Occipital lobe (tissue), 2 donors: ENCODE measurements around the gene ABHD17A. TPM values are rescaled to one million over a fixed set of nuclear protein-coding genes. Genes with fewer than 3 reads are reported as not detected.

Source experiments
- DNase-seq: peaks from one replicate; lab custom pipeline; 2025; lab: John Stamatoyannopoulos, UW
- total RNA-seq: library from RNA; depleted of rRNA; stranded (reverse); fragments of >200 nt; gene quantifications from one replicate; pipeline ENCODE4 v1.2.3, GENCODE V29; 2014

The ABHD17A gene
- total RNA-seq, 1 donor from 2014 or later, result 50.5 TPM

DNA sequence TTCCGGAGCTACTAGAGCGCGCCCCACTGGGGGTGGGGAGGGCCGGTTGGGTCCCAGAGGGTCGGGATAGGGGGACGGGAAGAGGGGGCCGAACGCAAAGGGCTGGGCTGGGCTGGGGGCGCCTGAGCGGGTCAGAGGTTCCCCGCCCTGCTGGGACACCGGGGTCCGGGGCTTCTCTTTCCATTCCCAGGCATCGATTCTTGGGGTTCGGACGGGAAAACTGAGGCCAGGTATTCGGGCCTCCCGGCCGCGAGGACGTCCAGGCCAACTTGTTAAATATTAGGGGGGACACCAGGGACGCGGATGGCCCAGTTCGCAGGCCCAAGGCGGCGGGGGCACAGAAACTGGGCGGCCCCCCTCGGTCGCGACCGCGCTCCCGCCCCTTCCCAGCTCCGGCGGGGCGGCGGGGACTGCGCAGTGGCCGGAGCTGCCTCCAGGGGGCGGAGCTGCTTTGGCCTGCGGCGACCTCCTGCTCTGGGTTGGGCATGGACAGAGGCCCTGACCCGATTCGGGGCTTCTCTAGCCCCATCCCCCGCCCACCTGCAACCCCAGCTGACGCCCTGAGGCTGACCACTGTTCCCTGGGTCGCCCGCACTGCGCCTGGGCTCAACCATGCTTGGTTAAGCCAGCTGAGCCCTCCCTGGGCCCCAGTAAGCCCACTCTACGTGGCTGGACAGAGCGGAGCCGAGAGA, 20.7 kb downstream of the ABHD17A start:
- no peak for DNase-seq

DNA sequence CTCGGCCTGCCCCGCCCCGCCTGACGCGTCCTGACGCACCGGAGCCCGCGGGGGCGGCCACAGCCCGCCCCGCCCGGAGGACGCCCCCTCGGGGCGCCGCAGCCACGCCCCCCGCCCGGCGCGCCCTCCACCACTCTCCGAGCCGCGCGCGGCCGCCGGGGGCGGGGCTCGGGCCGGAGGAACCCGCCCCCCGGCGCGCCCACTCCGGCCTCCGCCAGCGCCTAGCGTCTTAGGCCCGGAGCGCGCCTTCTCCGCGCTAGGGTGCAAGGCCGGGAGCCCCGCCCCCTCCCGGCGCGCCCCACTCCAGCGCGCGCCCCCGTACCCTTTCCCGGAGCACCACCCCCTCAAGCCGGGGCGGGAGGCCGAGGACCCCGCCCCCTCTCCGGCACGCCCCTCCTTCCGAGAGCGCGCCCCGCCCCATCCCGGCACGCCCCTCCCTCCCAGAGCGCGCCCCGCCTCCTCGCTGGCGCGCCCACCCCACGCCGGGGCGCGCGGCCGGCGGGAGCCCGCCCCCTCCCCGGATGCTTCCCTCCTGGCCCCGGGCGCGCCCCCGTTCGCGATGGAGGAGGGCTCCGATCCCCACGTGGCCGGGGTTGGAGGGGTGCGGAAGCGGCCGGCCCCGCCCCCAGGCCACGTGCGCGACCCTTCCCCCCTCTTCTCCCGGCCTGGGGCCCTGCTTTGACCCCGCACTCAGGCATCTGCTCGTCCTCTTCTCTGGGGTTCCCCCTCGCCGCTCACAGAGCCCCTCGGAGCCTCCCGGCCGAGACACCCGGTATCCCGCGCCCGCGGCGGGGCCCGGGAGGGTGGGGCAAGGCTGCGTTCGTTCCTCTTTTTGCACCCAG, 21.4 kb downstream of the ABHD17A start:
- DNase-seq, result peak; percentile 81

DNA sequence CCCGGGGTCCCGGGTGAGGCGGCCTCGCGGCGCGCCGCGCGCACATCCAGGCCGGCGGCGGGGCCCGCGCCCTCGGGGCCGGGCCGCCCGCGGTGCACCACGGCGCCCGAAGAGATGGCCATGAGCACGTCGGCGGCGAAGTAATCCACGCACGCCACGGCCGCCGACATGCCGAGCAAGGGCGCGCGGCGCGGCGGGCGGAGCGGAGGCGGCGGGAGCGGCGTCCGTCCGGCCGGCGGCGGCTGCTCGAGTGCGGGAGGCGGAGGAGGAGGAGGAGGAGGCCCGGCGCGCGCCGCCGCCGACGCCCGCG, 22.0 kb downstream of the ABHD17A start, which contains the start of gene KLF16:
TSS of gene KLF16 (minus strand) at position 252 of the 310 bp plus-strand sequence. CDS start at position 170, 82 bp downstream.
- no peak for DNase-seq

DNA sequence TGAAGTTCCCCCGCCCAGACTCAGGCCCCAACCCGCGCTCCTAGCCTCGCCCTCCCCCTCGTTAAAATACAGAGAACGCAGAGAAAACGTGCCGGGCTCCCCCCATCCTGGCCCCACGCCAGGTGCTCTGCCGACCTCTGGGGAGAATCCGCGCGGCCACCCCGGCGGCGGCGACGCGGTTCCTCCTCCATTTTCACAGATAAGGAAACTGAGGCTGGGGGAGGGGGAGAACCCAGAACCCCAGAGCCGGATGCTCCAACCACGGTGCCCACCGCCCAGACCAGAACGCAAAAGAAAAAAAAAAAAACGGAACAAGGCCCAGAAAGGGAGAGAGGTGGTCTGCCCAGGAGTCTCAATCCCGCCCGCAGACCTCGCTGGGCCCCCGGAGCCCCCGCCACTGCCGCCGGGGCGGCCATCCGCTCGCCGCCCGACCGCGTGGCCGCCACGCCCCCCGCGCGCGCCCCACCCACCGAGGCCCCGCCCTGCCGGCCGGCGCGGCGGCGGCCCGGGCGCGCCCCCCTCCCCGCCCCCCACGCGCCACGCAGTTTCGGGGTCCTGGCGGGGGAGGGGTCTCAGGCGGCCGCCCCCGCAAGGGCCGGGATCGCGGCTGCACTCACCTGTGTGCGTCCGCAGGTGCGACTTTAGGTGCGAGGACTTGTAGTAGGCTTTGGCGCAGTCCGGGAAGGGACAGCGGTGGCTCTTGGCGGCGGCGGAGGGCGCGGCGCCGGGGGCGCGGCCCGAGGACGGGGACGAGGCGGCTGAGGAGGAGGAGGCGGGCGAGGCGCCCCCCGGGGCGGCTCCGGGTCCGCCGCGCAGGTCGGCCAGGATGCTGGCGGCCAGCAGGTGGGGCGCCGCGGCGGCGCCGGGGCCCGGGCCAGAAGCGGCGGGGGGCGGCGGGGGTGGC, 22.6 kb downstream of the ABHD17A start:
- DNase-seq, result no peak

DNA sequence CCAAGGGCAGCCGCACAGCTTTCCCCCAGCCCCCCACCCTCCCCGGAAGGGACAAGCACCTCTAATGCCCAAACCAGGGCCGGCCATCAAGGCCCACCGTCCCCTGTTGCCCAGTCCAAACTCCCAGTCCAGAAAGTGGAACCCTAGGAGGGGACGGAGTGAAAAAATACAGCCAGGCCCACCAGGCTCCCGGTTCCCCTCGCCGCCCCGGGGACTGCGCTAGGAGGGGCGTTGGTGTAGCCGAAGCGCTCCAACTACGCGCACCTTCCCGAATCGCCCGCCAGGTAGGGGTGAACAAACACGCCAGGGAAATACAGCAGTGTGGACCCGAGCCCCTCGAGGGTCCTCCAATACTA, 23.2 kb downstream of the ABHD17A start:
- no peak for DNase-seq

DNA sequence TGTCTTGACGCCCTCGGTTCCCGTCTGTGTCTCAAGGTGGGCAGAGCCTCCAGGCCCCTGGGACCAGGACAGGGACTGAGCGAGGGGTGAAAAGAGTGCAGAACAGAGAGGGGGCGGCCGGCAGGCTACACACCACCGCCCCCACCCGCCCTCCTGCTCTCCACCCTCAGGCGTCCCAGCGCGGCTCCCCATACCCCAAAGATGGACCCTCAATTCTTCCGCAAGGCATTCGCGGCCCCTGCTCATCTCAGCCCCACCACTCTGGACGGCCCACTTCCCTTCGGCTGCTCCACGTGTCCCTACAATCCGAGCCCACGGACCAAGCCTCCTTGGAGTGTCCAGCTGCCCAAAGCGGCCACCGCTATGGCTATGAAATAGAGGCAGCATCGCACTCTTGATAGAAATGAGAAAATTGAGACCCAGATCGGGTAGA, 23.7 kb downstream of the ABHD17A start:
- no peak for DNase-seq

DNA sequence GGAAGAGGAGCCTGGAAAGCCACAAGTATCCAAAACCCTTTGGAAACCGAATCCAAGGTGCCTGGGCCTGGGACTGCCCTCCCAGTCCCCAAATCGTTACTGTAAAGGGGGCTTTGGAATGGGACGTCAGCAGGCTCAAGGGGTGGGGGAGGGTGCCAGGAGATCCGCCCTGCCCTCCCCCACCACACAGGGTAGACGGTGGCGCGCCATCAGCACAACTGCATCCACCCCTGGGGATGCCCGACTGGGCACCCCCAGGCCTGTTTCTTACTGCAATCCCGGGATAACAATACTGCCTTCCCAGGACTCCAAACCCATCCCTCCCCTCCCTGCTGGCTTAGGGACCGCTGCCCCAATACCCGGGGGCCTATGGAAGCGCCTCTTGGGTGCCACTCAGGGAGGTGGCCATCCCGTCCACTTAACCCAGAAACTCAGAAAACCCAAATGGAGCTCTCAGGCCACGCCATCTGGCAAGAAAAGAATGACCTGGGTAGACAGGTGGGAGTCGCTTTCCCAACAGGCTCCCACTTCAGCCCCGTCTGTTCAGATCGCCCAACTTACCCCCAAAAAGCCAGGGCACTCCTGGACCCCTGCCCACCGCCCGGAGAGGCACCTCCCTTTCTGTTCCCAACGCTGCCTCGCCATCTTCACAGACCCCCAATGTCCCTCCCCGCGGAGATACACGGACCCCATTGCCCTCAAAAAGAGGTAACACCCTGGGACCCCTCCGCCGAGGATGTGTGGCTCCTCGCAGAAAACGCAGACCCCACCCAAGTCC, 24.3 kb downstream of the ABHD17A start:
- no peak for DNase-seq

DNA sequence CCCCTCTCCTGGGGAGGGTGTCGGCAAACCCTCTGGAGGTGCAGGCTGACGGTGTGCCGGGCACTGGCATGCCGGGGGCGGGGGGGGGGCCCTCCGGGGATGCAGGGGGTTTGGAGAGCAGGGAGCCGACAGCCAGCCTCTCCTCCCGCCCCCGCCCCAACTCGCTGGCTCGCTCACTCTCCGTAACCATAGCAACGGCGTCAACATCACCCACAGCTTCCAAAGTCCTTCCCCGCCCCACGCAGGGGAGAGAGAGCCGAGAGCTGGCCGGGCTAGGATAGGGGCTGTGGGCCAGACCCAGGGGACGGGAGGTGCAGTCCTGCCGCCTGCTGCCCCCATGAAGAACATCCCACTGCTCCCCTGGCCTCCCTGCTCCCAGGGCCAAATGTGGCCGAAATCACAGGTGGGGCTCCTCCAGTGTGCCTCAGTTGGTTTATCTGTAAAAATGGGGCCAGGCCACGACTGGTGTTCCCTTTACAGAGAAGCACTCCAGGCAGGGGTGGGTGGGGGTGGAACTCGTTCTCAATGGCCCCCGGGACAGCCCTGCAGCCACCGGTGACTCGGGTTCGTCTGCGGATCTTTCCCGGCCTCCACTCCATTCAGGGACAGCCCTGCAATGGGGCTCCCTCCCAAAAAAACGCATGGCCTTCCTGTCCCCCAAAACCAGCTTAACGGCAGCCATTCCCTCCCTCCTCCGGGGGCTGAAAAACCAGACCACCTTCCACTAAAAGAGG, 25.1 kb downstream of the ABHD17A start:
- DNase-seq, result peak; percentile 58

DNA sequence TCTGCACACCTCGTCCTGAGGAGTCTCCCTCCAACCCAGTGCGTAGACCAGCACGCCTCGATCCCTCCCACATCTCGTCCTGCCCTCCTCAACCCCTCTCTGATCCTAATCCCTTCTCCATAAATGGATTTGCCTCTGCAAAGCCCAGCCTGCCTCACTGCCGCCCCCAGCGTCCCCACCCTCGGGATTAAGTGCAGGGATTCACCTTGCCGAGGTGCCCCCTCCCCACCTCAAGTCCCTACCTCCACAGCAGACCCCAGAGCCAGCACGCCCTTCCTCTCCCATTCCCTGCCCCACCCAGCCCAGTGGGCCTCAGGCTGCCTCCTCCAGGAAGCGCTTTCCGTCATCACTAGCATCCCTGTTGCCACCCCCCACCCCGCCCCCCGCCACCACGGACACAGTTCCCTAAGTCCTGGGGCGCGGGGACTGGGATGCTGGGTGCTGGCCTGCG, 25.9 kb downstream of the ABHD17A start:
- no peak for DNase-seq

DNA sequence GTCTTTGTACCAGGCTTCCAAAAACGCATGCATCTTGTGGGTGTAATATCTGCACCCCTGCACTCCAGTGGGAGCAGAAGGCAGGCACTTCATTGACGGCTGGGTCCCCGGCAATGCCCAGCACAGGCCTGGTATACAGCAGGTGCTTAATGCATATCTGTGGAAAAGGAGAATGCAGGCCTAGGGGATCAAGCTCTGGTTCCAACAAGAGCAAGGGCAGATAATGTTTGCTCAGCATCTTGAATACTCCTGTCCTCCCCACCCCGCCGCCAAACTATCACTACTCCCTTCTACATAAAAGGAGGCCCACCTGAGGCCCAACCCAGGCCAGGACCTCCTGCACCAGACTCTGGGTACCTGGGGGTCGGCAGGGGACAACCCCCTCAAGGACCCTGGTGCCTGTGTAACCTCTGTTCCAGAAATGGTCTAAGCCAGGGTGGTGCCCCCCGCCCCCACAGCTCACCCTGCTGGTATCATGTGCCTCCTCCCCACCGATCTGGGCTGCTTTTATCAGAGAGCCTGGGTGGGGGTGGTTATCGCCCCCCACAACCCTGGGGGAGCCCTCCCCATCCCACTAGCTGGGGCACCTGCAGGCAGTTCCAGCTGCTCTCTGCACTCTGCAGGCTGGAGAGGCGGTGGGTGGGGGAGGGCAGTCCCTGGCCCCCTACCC, 26.7 kb downstream of the ABHD17A start:
- DNase-seq, result no peak

DNA sequence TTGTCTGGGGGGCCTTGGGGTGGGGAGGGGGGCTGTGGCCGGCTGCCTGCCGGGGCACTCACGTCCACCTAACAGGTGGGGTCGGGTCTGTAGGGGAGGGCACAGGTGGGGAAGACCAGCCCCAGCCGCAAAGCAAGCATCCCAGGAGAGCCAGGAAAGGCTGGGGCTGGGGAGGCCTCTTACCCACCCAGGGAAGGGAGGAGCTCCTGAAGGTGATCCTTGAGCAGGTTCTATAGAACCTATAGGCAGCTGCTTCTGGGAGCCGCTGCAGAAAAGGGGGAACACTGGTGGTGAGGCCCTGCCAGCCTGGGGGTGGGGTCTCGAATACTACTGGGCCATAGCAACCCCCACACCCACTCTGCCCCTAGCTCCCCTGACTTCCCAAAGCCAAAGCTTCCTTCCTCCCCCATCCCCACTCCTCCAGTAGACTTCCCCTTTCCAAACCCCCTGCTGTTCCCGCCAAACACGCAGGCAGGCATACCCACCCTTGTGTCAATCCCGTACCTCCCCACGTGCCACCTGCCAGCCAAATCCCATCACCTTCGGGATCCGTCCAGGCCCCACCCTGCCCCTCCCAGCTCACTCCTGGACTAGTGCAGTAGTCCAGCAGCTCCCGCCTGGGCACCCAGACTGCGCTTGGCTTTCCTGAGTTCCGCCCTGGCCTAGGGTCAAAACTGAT, 27.5 kb downstream of the ABHD17A start:
- no peak for DNase-seq

DNA sequence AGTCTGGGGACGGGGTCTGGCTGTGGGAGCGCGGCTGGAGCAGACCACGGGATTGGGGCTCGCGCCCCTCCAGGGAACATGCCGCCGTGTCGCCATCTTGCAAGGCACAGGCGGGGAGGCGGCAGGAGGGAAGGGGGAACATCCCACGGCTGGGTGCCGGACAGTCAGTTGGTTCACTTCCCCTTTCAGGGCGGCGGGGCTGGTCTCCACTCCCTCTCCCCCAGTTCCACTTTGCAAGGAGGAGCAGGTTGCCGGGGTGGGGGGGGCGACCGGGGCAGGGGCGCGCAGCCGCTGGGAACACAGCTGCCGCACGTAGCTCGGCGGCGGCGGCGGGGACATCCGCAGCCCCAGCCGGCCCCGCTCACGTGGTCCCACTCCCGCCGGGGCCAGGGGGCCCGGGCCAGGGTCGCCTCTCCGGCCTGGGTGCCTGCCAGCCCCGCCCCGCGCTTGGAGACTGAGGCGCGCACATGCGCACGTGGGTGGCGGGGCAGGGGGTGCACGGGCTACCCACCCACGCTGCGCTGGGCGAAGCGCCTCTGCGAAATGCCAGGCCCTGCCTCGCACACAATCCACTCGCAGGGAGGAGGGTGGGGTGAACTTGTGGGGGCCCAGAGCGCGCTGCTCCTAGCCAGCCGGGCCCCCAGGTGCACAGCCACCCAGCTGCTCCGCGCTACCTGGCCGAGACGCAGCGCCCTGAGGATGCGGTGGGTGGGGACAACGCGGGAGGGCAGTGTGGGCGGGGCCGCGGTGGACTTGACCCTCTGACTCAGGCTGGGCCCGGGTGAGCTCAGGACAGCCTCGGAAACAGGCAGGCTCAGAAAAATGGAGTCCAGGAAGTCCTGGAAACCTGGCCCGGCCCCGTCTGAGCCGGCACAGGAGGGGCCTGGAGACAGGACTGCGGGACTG, 28.3 kb downstream of the ABHD17A start:
- no peak for DNase-seq

DNA sequence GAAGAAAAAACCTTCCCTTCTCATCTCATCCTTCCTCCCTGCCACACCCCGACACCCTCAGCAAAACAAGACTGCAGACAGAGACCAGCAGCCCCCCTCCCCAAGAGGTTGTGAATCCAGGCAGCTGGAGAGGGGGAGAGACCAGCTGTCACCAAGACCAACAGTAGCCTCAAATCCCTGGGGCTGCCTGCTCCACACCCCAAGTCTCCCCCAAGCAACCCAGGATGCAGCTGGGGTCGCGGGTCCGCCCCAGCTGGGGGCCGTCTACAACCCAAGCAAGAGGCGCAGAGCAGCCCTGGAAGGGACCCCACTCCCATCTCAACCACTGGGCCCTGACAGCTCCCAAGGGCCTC, 29.0 kb downstream of the ABHD17A start:
- no peak for DNase-seq

DNA sequence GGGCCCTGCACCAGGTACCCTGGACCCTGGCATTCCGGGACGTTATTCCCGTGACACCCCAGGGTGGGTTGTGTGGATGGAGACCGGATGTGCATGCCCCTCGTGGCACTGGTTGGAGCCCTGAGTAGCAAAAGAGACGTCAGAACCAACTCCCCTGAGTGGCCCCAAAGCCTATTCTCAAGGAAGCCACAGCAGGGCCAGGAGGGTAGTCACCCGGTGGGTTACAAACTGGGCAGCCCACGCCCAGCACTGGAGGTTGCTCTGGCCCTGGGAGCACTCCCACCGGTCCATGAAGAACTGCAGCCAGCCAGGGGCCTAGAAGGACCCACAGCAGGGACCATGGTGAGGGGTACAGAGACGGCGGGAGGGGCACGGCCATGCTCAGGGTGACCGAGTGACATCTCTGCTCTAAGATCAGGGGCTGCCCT, 29.5 kb downstream of the ABHD17A start:
- DNase-seq, result no peak

DNA sequence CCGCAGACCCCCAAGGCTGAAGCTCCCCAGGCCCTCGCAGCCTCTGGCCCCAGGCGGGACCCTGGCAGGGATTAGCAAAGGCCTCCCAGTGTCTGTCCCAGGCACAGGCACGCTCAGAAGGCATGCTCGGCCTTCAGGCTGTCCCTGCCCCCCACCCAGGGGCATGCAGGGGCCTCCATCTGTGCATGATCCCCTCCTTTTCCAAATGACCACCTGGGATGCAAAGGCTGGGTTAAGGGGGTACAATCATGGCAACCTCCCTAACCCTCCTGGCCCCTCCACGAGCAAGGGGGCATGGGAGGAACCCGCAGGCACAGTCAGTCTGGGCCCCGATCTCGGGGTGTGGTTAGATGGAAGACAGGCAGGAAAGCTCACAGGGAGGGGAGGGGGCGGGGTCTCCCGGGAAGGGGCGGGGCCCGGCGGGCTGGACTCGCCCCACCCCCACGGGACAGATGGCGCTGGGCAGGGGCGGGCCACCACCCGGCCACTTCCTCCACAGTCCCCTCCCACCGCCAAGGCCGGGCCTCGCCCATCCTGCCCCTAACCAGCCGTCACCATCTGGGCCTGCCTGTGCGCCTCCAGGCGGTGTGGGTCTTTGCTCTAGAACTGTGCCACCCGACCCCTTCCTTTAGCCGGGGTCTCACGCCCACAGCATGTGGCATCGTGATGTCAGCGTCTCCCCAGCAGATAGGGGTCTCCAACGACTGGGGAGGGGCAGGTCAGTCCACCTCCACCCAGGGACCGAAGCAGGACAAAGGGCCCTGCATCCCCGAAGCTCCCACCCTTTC, 30.1 kb downstream of the ABHD17A start:
- DNase-seq, result peak; percentile 61

DNA sequence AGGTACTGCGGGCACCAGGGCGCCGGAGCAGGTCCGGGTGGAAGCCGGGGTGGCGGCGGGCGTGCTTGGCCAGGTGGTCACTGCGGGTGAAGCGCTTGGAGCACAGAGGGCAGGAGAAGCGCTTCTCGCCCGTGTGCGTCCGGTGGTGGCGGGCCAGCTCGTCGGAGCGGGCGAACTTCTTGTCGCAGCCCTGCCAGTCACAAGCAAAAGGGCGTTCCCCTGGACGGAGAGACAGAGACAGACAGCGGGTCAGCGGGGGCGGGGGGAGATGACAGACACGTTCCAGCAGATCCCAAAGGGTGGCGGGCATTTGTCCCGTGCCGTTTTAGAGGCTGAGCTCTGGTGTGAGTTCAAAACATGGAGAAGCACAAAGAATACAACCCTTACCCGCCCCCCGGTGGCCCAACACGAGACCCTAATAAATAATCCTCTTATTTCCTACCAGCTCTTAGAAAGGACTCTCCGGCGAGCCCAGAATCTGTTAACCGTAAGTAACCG, 30.7 kb downstream of the ABHD17A start:
- no peak for DNase-seq

DNA sequence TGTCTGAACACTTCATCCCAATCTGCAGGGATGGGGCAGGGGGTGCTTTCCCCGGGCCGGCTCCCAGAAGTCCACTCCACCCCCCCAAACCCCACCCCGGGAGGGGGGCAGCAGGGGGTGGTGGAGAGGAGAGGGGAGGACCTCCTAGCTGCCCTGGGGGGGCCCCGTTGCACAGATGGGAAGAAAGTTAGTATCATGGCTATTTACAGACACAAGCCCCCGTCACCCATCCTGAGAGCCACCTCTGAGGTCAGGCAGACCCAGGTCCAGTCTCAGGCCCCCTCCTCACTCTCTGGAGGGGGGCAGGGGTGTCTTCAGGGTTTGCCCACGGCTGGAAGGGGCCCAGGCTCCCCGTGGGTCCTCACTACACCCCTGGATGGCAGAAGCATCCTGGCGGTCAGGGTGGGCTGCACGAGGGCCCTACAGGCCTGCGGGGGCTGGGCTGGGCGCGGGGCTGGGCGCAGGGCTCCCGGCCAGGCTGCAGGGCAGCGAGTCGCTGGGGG, 31.2 kb downstream of the ABHD17A start:
- no peak for DNase-seq
